Measurements from ENCODE around the gene RTCB. TPM values are rescaled to one million over a fixed set of nuclear protein-coding genes. Genes with fewer than 3 reads are reported as not detected.

Gene RTCB
- polyA plus RNA-seq, 1 donor from 2014 or later: 112 TPM

- TF ChIP-seq EZH2 (IDR thresholded peaks at IDR 0.05; ENCODE audit: borderline replicate concordance, insufficient read depth, low read length, poor library complexity, severe bottlenecking): no peak
Observed at GRCh38 chr22:32446321-32446720, 34.3 kb upstream of the RTCB start (continued).

DNA sequence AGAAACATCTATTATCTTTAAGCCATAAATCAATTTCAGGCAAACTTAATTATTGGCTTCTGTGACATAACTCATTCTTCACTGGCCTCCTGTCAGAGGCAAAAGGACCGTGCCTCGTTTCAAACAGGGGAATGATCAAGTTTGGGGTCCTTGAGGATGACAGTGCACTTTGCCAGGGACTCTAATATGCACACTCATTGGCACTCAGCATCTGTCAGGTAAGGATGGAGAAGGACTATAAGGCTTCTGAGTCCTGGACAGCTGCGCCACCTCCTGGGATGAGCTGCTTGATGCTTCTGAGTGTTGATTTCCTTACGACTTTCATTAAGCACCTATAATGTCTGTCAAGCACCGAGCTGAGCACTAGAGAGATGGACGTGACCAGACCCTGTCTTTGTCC lies 32.0 kb upstream of the RTCB start:
- H3K9me2 ChIP-seq (ENCODE audit: insufficient read depth, low read length): no peaks in the 10 kb centered on the region
- no peak overlapping the region for H3K9ac ChIP-seq (ENCODE audit: low read length)
- no peaks in the 10 kb centered on the region for H4K20me1 ChIP-seq (ENCODE audit: insufficient read depth)
- H2AFZ ChIP-seq (ENCODE audit: low read depth, low read length): no peak overlapping the region
- no peak overlapping the region for H3K4me3 ChIP-seq (ENCODE audit: low read length)
- no peaks in the 10 kb centered on the region for H3K27me3 ChIP-seq (ENCODE audit: insufficient read depth, low read depth, low read length)
- no peaks in the 10 kb centered on the region for H3K36me3 ChIP-seq (ENCODE audit: insufficient read depth, low read length)
- H3K4me2 ChIP-seq (ENCODE audit: low read length): no peak overlapping the region
- no peaks in the 10 kb centered on the region for H3K9me3 ChIP-seq (ENCODE audit: low read length)
- H3K27ac ChIP-seq (ENCODE audit: low read length): no peak overlapping the region
- no peaks in the 10 kb centered on the region for H3F3A ChIP-seq (ENCODE audit: insufficient read depth, low read length, poor library complexity, severe bottlenecking)
- TF ChIP-seq RAD21 (conservative IDR thresholded peaks at IDR 0.05) (peak; percentile 44), CTCF (IDR thresholded peaks at IDR 0.05; ENCODE audit: poor library complexity, severe bottlenecking) (peak; percentile 36), SMC3 (conservative IDR thresholded peaks at IDR 0.05; ENCODE audit: poor library complexity) (peak; percentile 33), POLR2AphosphoS5 (IDR thresholded peaks at IDR 0.05) (no peak)
- H3K79me2 ChIP-seq (replicated peaks; ENCODE audit: insufficient read depth, low read length): no peaks in the 10 kb centered on the region

GRCh38 chr22:32430352-32430751 lies 18.3 kb upstream of the RTCB start:
- no peak for TF ChIP-seq RAD21 (conservative IDR thresholded peaks at IDR 0.05)
- TF ChIP-seq TAF1 (IDR thresholded peaks at IDR 0.05; ENCODE audit: low read depth): no peak
- no peak for TF ChIP-seq MXI1 (conservative IDR thresholded peaks at IDR 0.05; ENCODE audit: poor library complexity, severe bottlenecking)
- no peak for TF ChIP-seq EP300 (conservative IDR thresholded peaks at IDR 0.05; ENCODE audit: poor library complexity, severe bottlenecking)
- TF ChIP-seq POLR2AphosphoS5 (IDR thresholded peaks at IDR 0.05): no peak
- TF ChIP-seq CTCF (IDR thresholded peaks at IDR 0.05; ENCODE audit: poor library complexity, severe bottlenecking): no peak
- TF ChIP-seq REST (IDR thresholded peaks at IDR 0.05; ENCODE audit: borderline replicate concordance): no peak
- TF ChIP-seq SMC3 (conservative IDR thresholded peaks at IDR 0.05; ENCODE audit: poor library complexity): no peak
- no peaks in the 10 kb centered on the region for H3K9me3 ChIP-seq (ENCODE audit: low read length)

More at GRCh38 chr22:32430352-32430751, 18.3 kb upstream of the RTCB start:
- no peak overlapping the region for H3K9ac ChIP-seq (ENCODE audit: low read length)
- H3F3A ChIP-seq (ENCODE audit: insufficient read depth, low read length, poor library complexity, severe bottlenecking): no peaks in the 10 kb centered on the region
- H3K9me2 ChIP-seq (ENCODE audit: insufficient read depth, low read length): no peaks in the 10 kb centered on the region
- H2AFZ ChIP-seq (ENCODE audit: low read depth, low read length): no peak overlapping the region
- H3K4me3 ChIP-seq (ENCODE audit: low read length): no peak overlapping the region
- no peak overlapping the region for H3K4me2 ChIP-seq (ENCODE audit: low read length)
- no peak overlapping the region for H3K27ac ChIP-seq (ENCODE audit: low read length)
- no peaks in the 10 kb centered on the region for H3K79me2 ChIP-seq (replicated peaks; ENCODE audit: insufficient read depth, low read length)
- H3K27me3 ChIP-seq (ENCODE audit: insufficient read depth, low read depth, low read length): peaks cover 5% of the 10 kb centered on the region
- no peaks in the 10 kb centered on the region for H3K36me3 ChIP-seq (ENCODE audit: insufficient read depth, low read length)
- H4K20me1 ChIP-seq (ENCODE audit: insufficient read depth): no peaks in the 10 kb centered on the region
